Ascending aorta (tissue), 2 donors: ENCODE data around the gene RBP3. TPM values are rescaled to one million over a fixed set of nuclear protein-coding genes. Genes with fewer than 3 reads are reported as not detected.

Experiments used
- DNase-seq, 2 donors: peaks; one replicate each; pipeline ENCODE4 v3.0.0-alpha.2; 2019; ENCODE audit warnings: low spot score in 2 of 2
- H3K27ac ChIP-seq, 2 donors: fragments of 200-600 bp; sonication (generic); one replicate each; pipeline ENCODE4 v1.5.1; 2016 to 2017; ENCODE audit warnings: mild to moderate bottlenecking in 1 of 2
- H3K27me3 ChIP-seq: fragments of 200-600 bp; sonication (generic); one replicate; pipeline ENCODE4 v1.5.1; 2017
- H3K36me3 ChIP-seq, 2 donors: fragments of 200-600 bp; sonication (generic); one replicate each; pipeline ENCODE4 v1.5.1; 2016
- H3K4me1 ChIP-seq, 2 donors: fragments of 200-600 bp; sonication (generic); one replicate each; pipeline ENCODE4 v1.5.1; 2016 to 2017; ENCODE audit warnings: mild to moderate bottlenecking in 1 of 2
- H3K4me3 ChIP-seq, 2 donors: fragments of 200-600 bp; sonication (generic); one replicate each; pipeline ENCODE4 v1.5.1; 2016 to 2017; ENCODE audit warnings: mild to moderate bottlenecking in 1 of 2
- H3K9me3 ChIP-seq, 2 donors: fragments of 200-600 bp; sonication (generic); one replicate each; pipeline ENCODE4 v1.5.1; 2016
- CTCF ChIP-seq, 3 experiments: fragments of 200-600 bp in 2 of 3; fragments of 450-650 bp in 1 of 3; sonication (generic) in 2 of 3; IDR thresholded peaks; one replicate each; pipeline ENCODE4 v1.5.1; 2016 to 2019; ENCODE audit warnings: antibody characterized with exemption in 3 of 3, mild to moderate bottlenecking in 1 of 3, moderate library complexity in 1 of 3
- intact Hi-C: fragments of 100-400 bp; cut with DNase I; formaldehyde crosslinking; loops from one replicate; pipeline ENCODE4 v1.15.1; 2023
- total RNA-seq: library from RNA; depleted of rRNA; stranded (reverse); fragments of >200 nt; gene quantifications from one replicate; pipeline ENCODE4 v1.1.0, GENCODE V29; 2016

Gene RBP3
- not detected for total RNA-seq

GRCh38 chr10:47348138-47348651, at the start of gene RBP3:
Gene RBP3 (plus strand): TSS chr10:47348363. CDS start chr10:47348485, 122 bp downstream.
- Histone ChIP-seq H3K9me3 (no peaks in the 10 kb centered on the region), H3K36me3 (no peaks in the 10 kb centered on the region), H3K4me3 (no peak within 1 kb of the TSS), H3K4me1 (no peaks in the 10 kb centered on the region), H3K27me3 (no peaks in the 10 kb centered on the region), H3K27ac (no peak within 1 kb of the TSS)
- no peak for DNase-seq
- intact Hi-C loops = no loop called here
- TF ChIP-seq CTCF (IDR thresholded peaks at IDR 0.05) = no peak

- no peaks in the 10 kb centered on the region for H3K27me3 ChIP-seq
- peak overlapping the region in 1 of 2 donors; percentile 77 for H3K4me3 ChIP-seq
- no peaks in the 10 kb centered on the region for H3K9me3 ChIP-seq
- peak overlapping the region; percentile 48 to 49 for H3K27ac ChIP-seq
- no peaks in the 10 kb centered on the region for H3K36me3 ChIP-seq
- peaks cover 0 to 31% of the 10 kb centered on the region in 2 donors for H3K4me1 ChIP-seq
- no peak for TF ChIP-seq CTCF (IDR thresholded peaks at IDR 0.05)
- DNase-seq = no peak
- intact Hi-C loops = loop anchor here (5.0 kb wide), 1 partner anchor 131 kb away; no protein-coding TSS in a partner anchor
Measured at GRCh38 chr10:47298715-47299114, 49.4 kb upstream of the RBP3 start.

- Histone ChIP-seq H3K27me3 (no peaks in the 10 kb centered on the region), H3K27ac (peak within 1 kb of the TSS; percentile 48 to 49)
- DNase-seq = no peak
Measured at GRCh38 chr10:47299611-47300428, 48.3 kb upstream of the RBP3 start, which contains the start of gene GDF10. Gene GDF10 (plus strand): TSS chr10:47300197. CDS start chr10:47300652, 455 bp downstream.

GRCh38 chr10:47300429-47300931, 47.7 kb upstream of the RBP3 start:
- intact Hi-C loops = loop anchor here (2.0 kb wide), 1 partner anchor 44 kb away; no protein-coding TSS in a partner anchor
- H3K4me1 ChIP-seq = peaks cover 0 to 31% of the 10 kb centered on the region in 2 donors
- no peaks in the 10 kb centered on the region for H3K9me3 ChIP-seq
- peak overlapping the region; percentile 65 to 77 for H3K4me3 ChIP-seq
- no peaks in the 10 kb centered on the region for H3K27me3 ChIP-seq
- TF ChIP-seq CTCF (IDR thresholded peaks at IDR 0.05) = peak in 2 of 3 experiments; percentile 13 to 23
- H3K27ac ChIP-seq = peak overlapping the region in 1 of 2 donors; percentile 48
- no peak for DNase-seq
- H3K36me3 ChIP-seq = no peaks in the 10 kb centered on the region

More at GRCh38 chr10:47299611-47300428, 48.3 kb upstream of the RBP3 start, which contains the start of gene GDF10:
- H3K36me3 ChIP-seq = no peaks in the 10 kb centered on the region
- peak within 1 kb of the TSS; percentile 65 to 77 for H3K4me3 ChIP-seq
- intact Hi-C loops = loop anchor here (2.0 to 5.0 kb wide), 2 partner anchors 43 to 133 kb away; no protein-coding TSS in a partner anchor
- no peaks in the 10 kb centered on the region for H3K9me3 ChIP-seq
- peaks cover 0 to 31% of the 10 kb centered on the region in 2 donors for H3K4me1 ChIP-seq
- TF ChIP-seq CTCF (IDR thresholded peaks at IDR 0.05) = no peak

- Histone ChIP-seq H3K36me3 (no peaks in the 10 kb centered on the region), H3K4me1 (peaks cover 0 to 26% of the 10 kb centered on the region in 2 donors), H3K27ac (no peak overlapping the region), H3K27me3 (no peaks in the 10 kb centered on the region), H3K4me3 (peak overlapping the region in 1 of 2 donors; percentile 77), H3K9me3 (no peaks in the 10 kb centered on the region)
- DNase-seq = no peak
- TF ChIP-seq CTCF (IDR thresholded peaks at IDR 0.05) = no peak
- intact Hi-C loops = loop anchor here (2.0 kb wide), 1 partner anchor 45 kb away; no protein-coding TSS in a partner anchor
Measured at GRCh38 chr10:47301833-47302232, 46.3 kb upstream of the RBP3 start.
